ENCODE data around the gene GTPBP3.

GTPBP3 gene

GRCh38 chr19:17378271-17378670 is 40.9 kb downstream of the GTPBP3 start:
- Histone ChIP-seq H3K27me3 (ENCODE audit: low read depth, low read length) (no peaks in the 10 kb centered on the region), H3K9me3 (ENCODE audit: control insufficient read depth in 1 of 2, low read length in 2 of 2) (no peaks in the 10 kb centered on the region), H3K27ac (ENCODE audit: low read length) (no peak overlapping the region), H3K4me3 (ENCODE audit: low read depth in 1 of 2, low read length in 2 of 2) (no peak overlapping the region), H3K36me3 (ENCODE audit: control insufficient read depth in 1 of 2, insufficient read depth in 2 of 2, low read length in 2 of 2) (no peaks in the 10 kb centered on the region), H3K4me1 (ENCODE audit: control insufficient read depth in 1 of 2, insufficient read depth in 2 of 2, low read length in 2 of 2) (peaks cover 0 to 5% of the 10 kb centered on the region in 2 donors)

GRCh38 chr19:17379221-17379631 is 41.9 kb downstream of the GTPBP3 start:
- no peaks in the 10 kb centered on the region for H3K9me3 ChIP-seq (ENCODE audit: control insufficient read depth in 1 of 2, low read length in 2 of 2)
- H3K36me3 ChIP-seq (ENCODE audit: control insufficient read depth in 1 of 2, insufficient read depth in 2 of 2, low read length in 2 of 2) = no peaks in the 10 kb centered on the region
- no peak overlapping the region for H3K27ac ChIP-seq (ENCODE audit: low read length)
- no peaks in the 10 kb centered on the region for H3K27me3 ChIP-seq (ENCODE audit: low read depth, low read length)
- no peak overlapping the region for H3K4me3 ChIP-seq (ENCODE audit: low read depth in 1 of 2, low read length in 2 of 2)
- H3K4me1 ChIP-seq (ENCODE audit: control insufficient read depth in 1 of 2, insufficient read depth in 2 of 2, low read length in 2 of 2) = peaks cover 0 to 5% of the 10 kb centered on the region in 2 donors

DNA sequence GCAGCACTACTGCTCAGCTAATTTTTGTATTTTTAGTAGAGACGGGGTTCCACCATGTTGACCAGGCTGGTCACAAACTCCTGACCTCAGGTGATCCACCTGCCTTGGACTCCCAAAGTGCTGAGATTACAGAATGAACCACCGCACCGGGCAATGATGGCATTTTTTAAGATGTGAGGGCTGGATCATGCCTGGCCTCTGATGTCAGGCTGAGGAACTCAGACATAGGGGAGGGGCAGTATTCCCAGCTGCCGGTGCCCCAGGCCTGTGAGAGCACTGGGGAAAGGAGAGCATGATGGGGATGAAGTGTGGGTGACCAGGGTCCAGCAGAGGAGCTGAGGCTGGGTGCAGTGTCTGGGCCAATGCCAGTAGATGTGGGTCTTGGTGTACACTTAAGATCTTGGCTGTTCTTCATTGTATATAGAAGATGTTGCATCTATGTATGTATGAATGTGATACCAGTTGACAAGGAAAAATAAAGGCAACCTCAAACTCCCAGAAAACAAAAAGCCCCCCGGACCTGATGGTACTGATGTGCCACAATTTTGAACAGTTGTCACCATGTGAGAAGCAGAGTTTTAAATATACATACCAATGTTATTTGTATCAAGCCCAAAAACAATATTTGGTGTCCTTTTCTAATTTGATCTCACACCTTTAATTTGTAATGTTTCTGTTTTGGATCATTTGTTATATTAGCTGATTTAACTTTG is 43.2 kb downstream of the GTPBP3 start:
- peaks cover 0 to 5% of the 10 kb centered on the region in 2 donors for H3K4me1 ChIP-seq (ENCODE audit: control insufficient read depth in 1 of 2, insufficient read depth in 2 of 2, low read length in 2 of 2)
- H3K27me3 ChIP-seq (ENCODE audit: low read depth, low read length) = no peaks in the 10 kb centered on the region
- no peak overlapping the region for H3K27ac ChIP-seq (ENCODE audit: low read length)
- no peaks in the 10 kb centered on the region for H3K9me3 ChIP-seq (ENCODE audit: control insufficient read depth in 1 of 2, low read length in 2 of 2)
- no peak overlapping the region for H3K4me3 ChIP-seq (ENCODE audit: low read depth in 1 of 2, low read length in 2 of 2)
- H3K36me3 ChIP-seq (ENCODE audit: control insufficient read depth in 1 of 2, insufficient read depth in 2 of 2, low read length in 2 of 2) = no peaks in the 10 kb centered on the region

DNA sequence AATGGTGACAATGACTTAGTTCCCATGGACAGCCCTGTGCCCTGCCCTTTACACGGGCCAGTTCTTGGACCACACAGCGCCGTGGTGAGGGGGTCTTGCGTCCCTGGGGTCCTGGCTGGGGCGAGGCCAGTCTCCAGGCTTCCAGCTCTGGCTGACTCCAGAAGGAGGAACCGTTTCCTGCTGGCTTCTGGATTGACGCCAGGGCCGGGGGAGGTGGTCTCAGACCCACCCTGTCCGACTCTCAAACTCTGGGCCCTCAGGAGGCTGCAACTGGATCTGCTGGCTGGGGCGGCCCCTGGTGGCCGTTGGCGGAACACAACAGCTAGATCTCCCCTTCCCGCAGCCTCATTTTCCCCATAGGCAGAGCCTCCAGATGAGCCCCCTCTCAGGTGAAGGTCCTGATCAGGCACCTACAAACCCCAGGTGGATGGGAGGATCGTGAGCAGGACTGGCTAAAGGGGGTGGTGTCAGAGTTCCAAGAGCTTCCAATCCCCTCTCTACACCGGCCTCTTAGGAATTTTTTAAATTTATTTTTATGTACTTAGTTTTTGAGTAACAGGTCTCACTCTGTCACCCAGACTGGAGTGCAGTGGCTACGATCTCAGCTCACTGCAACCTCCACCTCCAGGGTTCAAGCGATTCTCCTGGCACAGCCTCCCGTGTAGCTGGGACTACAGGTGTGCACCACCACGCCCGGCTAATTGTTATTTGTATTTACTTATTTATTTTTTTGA is 48.7 kb downstream of the GTPBP3 start:
- H3K27me3 ChIP-seq (ENCODE audit: low read depth, low read length) = no peaks in the 10 kb centered on the region
- no peak overlapping the region for H3K4me3 ChIP-seq (ENCODE audit: low read depth in 1 of 2, low read length in 2 of 2)
- H3K4me1 ChIP-seq (ENCODE audit: control insufficient read depth in 1 of 2, insufficient read depth in 2 of 2, low read length in 2 of 2) = peaks cover 0 to 10% of the 10 kb centered on the region in 2 donors

DNA sequence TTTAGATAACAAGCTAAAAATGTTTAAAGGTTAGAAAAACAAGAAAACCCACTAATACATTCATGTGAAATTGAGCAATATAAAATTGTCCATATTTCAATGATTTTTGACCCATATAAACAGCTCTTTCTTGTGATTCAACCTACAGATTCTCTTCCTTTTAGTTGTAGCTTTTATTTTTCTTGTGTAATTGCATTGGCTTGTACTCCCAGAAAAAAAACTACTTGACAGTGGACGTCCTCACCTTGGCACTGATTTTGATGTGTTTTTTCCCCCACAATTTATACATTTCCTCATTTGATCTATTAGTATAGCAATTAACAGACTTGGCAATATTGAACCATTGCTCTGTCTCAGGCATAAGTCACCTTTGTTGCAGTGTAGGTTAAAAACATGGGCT is 51.9 kb downstream of the GTPBP3 start:
- H3K4me3 ChIP-seq (ENCODE audit: low read depth in 1 of 2, low read length in 2 of 2) = no peak overlapping the region
- no peaks in the 10 kb centered on the region for H3K36me3 ChIP-seq (ENCODE audit: control insufficient read depth in 1 of 2, insufficient read depth in 2 of 2, low read length in 2 of 2)
- H3K4me1 ChIP-seq (ENCODE audit: control insufficient read depth in 1 of 2, insufficient read depth in 2 of 2, low read length in 2 of 2) = peaks cover 6 to 23% of the 10 kb centered on the region in 2 donors
- no peak overlapping the region for H3K27ac ChIP-seq (ENCODE audit: low read length)
- H3K9me3 ChIP-seq (ENCODE audit: control insufficient read depth in 1 of 2, low read length in 2 of 2) = no peaks in the 10 kb centered on the region
- no peaks in the 10 kb centered on the region for H3K27me3 ChIP-seq (ENCODE audit: low read depth, low read length)

More for the DNA sequence above, 48.7 kb downstream of the GTPBP3 start:
- no peaks in the 10 kb centered on the region for H3K36me3 ChIP-seq (ENCODE audit: control insufficient read depth in 1 of 2, insufficient read depth in 2 of 2, low read length in 2 of 2)
- no peak overlapping the region for H3K27ac ChIP-seq (ENCODE audit: low read length)
- H3K9me3 ChIP-seq (ENCODE audit: control insufficient read depth in 1 of 2, low read length in 2 of 2) = no peaks in the 10 kb centered on the region

DNA sequence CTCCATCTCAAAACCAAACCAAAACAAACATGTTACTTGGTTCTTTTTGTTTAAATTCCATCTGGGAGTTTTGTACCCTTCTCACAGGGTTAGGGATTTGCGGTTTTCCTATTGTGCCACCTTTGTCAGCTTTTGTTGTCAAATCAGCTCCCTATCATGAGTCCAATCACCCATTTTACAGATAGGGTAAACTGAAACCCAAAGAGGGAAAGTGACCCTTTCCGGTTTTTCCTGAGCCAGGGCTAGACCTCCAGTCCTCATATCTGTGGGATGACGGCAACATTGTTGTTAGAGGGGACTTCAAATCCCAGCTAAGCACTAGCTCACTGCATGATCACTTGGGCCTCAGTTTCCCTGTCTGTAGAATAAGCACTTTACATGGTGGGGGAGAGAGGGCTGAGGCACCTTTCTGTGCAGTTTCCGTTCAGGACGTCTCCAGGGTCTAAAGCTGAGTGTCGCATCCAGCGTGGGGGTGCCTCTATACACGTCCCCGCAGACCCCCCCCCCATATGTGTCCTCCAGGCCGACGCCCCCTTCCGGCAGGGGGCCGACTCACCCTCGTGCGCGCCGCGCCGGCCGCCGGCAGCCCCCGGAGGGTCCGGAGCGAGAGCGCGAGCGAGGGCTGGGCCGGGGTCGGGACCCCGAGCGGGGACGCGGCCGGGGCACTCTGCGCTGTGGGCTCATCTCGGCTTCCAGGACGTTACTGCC is 52.8 kb downstream of the GTPBP3 start:
- Histone ChIP-seq H3K36me3 (ENCODE audit: control insufficient read depth in 1 of 2, insufficient read depth in 2 of 2, low read length in 2 of 2) (no peaks in the 10 kb centered on the region), H3K9me3 (ENCODE audit: control insufficient read depth in 1 of 2, low read length in 2 of 2) (no peaks in the 10 kb centered on the region), H3K27ac (ENCODE audit: low read length) (no peak overlapping the region), H3K27me3 (ENCODE audit: low read depth, low read length) (no peaks in the 10 kb centered on the region), H3K4me1 (ENCODE audit: control insufficient read depth in 1 of 2, insufficient read depth in 2 of 2, low read length in 2 of 2) (peaks cover 6 to 23% of the 10 kb centered on the region in 2 donors), H3K4me3 (ENCODE audit: low read depth in 1 of 2, low read length in 2 of 2) (peak overlapping the region; percentile 37 to 62)

DNA sequence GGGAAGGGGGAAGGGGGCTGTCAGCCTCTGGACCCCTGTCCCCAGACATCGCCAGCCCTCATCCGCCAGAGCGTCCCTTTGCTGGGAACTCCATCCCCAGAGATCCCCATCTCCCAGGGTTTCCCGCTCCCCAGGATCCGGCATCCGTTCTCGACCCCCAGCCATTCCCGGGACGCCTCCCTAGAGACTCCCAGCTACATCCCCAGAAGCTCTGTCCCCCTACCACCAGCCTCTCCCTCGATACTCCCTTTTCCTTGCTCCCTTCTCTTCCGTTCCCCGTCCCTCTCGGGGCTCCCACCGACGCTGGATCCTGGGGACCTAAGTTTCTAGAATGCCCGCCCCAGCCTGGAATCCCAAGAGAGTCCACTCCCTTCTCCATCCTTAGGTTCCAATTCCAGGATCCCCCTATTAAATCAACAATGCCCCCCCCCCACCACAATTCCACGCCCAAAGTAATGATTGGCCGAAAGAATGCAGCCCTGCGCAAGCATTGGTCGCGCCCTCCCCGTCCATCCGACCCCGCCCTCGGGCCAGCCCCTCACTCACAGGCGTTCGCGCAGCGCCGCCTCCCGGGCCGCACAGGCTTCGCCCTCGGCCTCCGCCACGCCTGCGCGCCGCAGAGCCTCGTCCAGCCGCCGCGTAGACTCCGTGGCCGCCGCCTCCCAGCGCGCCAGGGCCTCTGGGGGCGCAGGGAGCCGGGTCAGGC is 53.5 kb downstream of the GTPBP3 start:
- H3K4me3 ChIP-seq (ENCODE audit: low read depth in 1 of 2, low read length in 2 of 2) = peak overlapping the region; percentile 37 to 62
- H3K9me3 ChIP-seq (ENCODE audit: control insufficient read depth in 1 of 2, low read length in 2 of 2) = no peaks in the 10 kb centered on the region
- H3K27me3 ChIP-seq (ENCODE audit: low read depth, low read length) = no peaks in the 10 kb centered on the region
- peaks cover 6 to 21% of the 10 kb centered on the region in 2 donors for H3K4me1 ChIP-seq (ENCODE audit: control insufficient read depth in 1 of 2, insufficient read depth in 2 of 2, low read length in 2 of 2)
- no peaks in the 10 kb centered on the region for H3K36me3 ChIP-seq (ENCODE audit: control insufficient read depth in 1 of 2, insufficient read depth in 2 of 2, low read length in 2 of 2)
- H3K27ac ChIP-seq (ENCODE audit: low read length) = no peak overlapping the region

GRCh38 chr19:17391371-17392151 is 54.2 kb downstream of the GTPBP3 start:
- Histone ChIP-seq H3K27me3 (ENCODE audit: low read depth, low read length) (no peaks in the 10 kb centered on the region), H3K36me3 (ENCODE audit: control insufficient read depth in 1 of 2, insufficient read depth in 2 of 2, low read length in 2 of 2) (no peaks in the 10 kb centered on the region), H3K4me1 (ENCODE audit: control insufficient read depth in 1 of 2, insufficient read depth in 2 of 2, low read length in 2 of 2) (peaks cover 6 to 19% of the 10 kb centered on the region in 2 donors), H3K9me3 (ENCODE audit: control insufficient read depth in 1 of 2, low read length in 2 of 2) (no peaks in the 10 kb centered on the region), H3K4me3 (ENCODE audit: low read depth in 1 of 2, low read length in 2 of 2) (peak overlapping the region; percentile 37 to 62), H3K27ac (ENCODE audit: low read length) (no peak overlapping the region)
